PC-3 (cell line): Measurements from ENCODE around the gene ZNF3.

Experiments used
- CTCF ChIP-seq: fragments of 300-600 bp; sonication (generic); conservative IDR thresholded peaks from 2 replicates; pipeline ENCODE4 v1.5.1; 2017; ENCODE audit warnings: antibody characterized with exemption, low read depth, mild to moderate bottlenecking, low read length
- EZH2 ChIP-seq: fragments of 300-600 bp; sonication (generic); IDR thresholded peaks from one replicate; pipeline ENCODE4 v1.6.1; 2017; ENCODE audit warnings: antibody characterized with exemption, mild to moderate bottlenecking, low read length; ENCODE audit not compliant: unreplicated experiment
- EZH2phosphoT487 ChIP-seq: fragments of 300-600 bp; sonication (generic); IDR thresholded peaks from 2 replicates; pipeline ENCODE4 v1.6.1; 2018; ENCODE audit warnings: mild to moderate bottlenecking, antibody characterized with exemption, low read length, borderline replicate concordance

DNA sequence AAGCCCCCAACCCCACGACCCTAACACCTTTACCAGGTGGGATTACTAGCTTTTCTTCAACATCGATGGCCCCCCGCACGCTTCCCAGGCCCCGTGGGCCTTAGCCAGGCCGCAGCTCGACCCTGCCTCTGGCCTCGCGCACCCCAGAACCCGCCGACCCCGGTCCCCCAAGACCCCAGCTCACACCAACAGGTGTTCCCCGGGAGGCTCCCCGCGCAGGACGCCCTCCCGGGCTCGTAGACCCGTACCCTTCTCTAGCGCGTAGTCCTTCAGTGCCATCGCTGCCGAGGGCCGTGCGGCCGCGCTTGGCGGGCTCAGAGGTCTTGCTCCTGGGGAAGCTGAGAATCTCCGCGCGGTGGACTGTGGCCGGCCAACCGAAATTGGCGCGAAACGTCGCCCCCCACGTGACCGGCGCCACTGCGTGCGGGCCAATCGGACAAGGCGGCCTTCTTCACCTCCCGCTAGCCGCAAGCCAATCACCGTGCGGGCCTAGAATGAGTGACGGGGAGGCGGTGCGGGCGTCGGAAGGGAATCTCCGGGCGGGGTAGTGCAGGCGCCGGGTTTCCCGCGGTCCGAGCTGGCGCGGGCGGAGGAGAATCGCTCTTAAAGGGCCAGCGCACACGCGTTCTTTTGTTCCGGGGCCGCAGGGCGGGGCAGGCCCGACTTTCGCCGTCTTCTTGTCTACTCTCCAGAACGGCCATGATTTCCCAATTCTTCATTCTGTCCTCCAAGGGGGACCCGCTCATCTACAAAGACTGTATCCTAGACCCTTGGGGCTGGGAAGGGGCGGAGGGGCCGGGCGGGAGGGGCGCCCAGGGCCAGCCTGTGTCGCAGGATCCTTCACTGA is 19.7 kb upstream of the ZNF3 start, which contains the start of the genes AP4M1 and MCM7:
- no peak for TF ChIP-seq CTCF
- no peak for TF ChIP-seq EZH2
- no peak for TF ChIP-seq EZH2phosphoT487
